Measurements from ENCODE around the gene CFAP97D2. TPM values are rescaled to one million over a fixed set of nuclear protein-coding genes. Genes with fewer than 3 reads are reported as not detected.
"Not testable (repeated sequence)": the region's sequence is repeated elsewhere in the genome, so short reads cannot be mapped to it uniquely, and the experiment has no call there.

The CFAP97D2 gene
- total RNA-seq, 1 donor from 2014 or later, result not detected

- ATAC-seq (ENCODE audit: low read depth) (no peak), DNase-seq (no peak)
- no peaks in the 10 kb centered on the region for H3K36me3 Mint-ChIP-seq (ENCODE audit: low read depth)
- no peak for TF ChIP-seq CTCF (IDR thresholded peaks at IDR 0.05)
- intact Hi-C loops (cut with micrococcal nuclease), result no loop called here
- peaks cover 5% of the 10 kb centered on the region for H3K27me3 Mint-ChIP-seq
- no peak overlapping the region for H3K4me3 Mint-ChIP-seq
- POLR2A ChIA-PET, result interaction anchor here (0.7 kb wide), 1 partner anchor 28 kb away, joined by 3 read pairs; no protein-coding TSS in a partner anchor
- H3K4me1 Mint-ChIP-seq, result peaks cover 46% of the 10 kb centered on the region
- CTCF ChIA-PET, result no interaction called here
- H3K27ac Mint-ChIP-seq, result no peak overlapping the region
- H3K9me3 Mint-ChIP-seq, result no peaks in the 10 kb centered on the region
Measured at GRCh38 chr13:114155320-114155719, 23.7 kb upstream of the CFAP97D2 start.

DNA sequence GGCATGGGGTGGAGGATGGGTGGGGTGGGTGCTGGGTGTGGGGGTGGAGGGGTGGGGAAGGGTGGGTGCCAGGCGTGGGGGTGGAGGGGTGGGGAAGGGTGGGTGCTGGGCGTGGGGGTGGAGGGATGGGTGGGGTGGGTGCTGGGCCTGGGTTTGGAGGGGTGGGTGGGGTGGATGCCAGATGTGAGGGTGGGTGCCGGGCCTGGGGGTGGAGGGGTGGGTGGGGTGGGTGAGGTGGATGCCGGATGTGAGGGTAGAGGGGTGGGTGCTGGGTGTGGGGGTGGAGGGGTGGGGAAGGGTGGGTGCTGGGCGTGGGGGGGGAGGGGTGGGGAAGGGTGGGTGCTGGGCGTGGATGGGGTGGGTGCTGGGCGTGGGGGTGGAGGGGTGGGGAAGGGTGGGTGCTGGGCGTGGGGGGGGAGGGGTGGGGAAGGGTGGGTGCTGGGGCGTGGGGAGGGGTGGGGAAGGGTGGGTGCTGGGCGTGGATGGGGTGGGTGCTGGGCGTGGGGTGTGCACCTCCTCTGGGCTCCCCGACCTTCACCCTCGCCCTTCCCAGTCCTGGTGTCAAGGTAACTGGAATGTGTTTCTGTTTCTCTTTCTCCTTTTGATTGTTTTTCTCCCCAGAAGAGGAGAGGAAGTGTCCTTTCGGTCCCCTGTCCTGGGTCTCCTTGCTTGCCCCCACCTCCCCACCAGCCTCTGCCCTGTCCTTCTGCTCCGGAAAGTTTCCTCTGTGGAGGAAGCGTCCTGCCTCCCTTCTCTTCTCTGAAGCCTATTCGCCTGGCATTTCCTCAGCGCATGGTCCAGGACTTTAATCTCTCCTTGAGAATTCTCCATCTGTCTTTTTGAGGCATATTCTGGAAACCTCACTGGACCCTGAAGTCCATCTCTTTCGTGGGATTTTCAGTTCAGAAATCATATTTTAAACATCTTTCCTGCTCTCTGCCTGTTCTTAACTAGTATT lies 22.9 kb upstream of the CFAP97D2 start:
- intact Hi-C loops (cut with micrococcal nuclease), result no loop called here
- Mint-ChIP-seq H3K4me3 (no peak overlapping the region), H3K4me1 (peaks cover 52% of the 10 kb centered on the region), H3K27ac (peak overlapping the region; percentile 27), H3K36me3 (ENCODE audit: low read depth) (no peaks in the 10 kb centered on the region), H3K27me3 (peaks cover 5% of the 10 kb centered on the region), H3K9me3 (no peaks in the 10 kb centered on the region)
- DNase-seq (no peak), ATAC-seq (ENCODE audit: low read depth) (no peak)
- ChIA-PET CTCF (no interaction called here), POLR2A (no interaction called here)
- TF ChIP-seq CTCF (IDR thresholded peaks at IDR 0.05), result no peak

GRCh38 chr13:114157869-114158495 lies 21.1 kb upstream of the CFAP97D2 start:
- no peak overlapping the region for H3K4me3 Mint-ChIP-seq
- no peaks in the 10 kb centered on the region for H3K9me3 Mint-ChIP-seq
- intact Hi-C loops (cut with micrococcal nuclease), result no loop called here
- no peak for TF ChIP-seq CTCF (IDR thresholded peaks at IDR 0.05)
- DNase-seq, result no peak
- CTCF ChIA-PET, result no interaction called here
- no peak for ATAC-seq (ENCODE audit: low read depth)
- POLR2A ChIA-PET, result no interaction called here
- peaks cover 68% of the 10 kb centered on the region for H3K4me1 Mint-ChIP-seq
- no peak overlapping the region for H3K27ac Mint-ChIP-seq
- no peaks in the 10 kb centered on the region for H3K36me3 Mint-ChIP-seq (ENCODE audit: low read depth)
- peaks cover 6% of the 10 kb centered on the region for H3K27me3 Mint-ChIP-seq

DNA sequence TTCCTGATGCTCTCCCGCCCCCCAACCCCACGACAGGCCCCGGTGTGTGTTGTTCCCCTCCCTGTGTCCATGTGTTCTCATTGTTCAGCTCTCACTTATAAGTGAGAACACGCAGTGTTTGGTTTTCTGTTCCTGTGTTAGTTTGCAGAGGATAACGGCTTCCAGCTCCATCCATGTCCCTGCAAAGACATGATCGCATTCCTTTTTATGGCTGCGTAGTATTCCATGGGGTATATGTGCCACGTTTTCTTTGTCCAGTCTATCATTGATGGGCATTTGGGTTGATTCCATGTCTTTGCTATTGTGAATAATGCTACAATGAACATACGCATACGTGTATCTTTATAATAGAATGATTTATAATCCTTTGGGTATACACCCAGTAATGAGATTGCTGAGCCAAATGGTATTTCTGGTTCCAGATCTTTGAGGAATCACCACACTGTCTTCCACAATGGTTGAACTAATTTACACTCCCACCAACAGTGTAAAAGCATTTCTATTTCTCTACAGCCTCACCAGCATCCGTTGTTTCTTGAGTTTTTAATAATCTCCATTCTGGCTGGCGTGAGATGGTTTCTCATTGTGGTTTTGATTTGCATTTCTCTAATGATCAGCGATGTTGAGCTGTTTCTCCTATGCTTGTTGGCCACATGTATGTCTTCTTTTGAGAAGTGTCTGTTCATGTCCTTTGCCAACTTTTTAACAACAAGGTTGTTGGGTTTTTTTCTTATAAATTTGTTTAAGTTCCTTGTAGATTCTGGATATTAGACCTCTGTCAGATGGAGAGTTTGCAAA lies 20.0 kb upstream of the CFAP97D2 start:
- H3K4me3 Mint-ChIP-seq; intact Hi-C loops (cut with micrococcal nuclease); H3K36me3 Mint-ChIP-seq (ENCODE audit: low read depth); CTCF ChIA-PET; ATAC-seq (ENCODE audit: low read depth); H3K9me3 Mint-ChIP-seq; DNase-seq; POLR2A ChIA-PET; H3K27me3 Mint-ChIP-seq: not testable (repeated sequence)
- peak overlapping the region; percentile 35 for H3K27ac Mint-ChIP-seq
- peaks cover 62% of the 10 kb centered on the region for H3K4me1 Mint-ChIP-seq

GRCh38 chr13:114161028-114161556 lies 18.0 kb upstream of the CFAP97D2 start:
- intact Hi-C loops (cut with micrococcal nuclease), result no loop called here
- Mint-ChIP-seq H3K4me3 (no peak overlapping the region), H3K27me3 (peaks cover 13% of the 10 kb centered on the region), H3K9me3 (no peaks in the 10 kb centered on the region), H3K36me3 (ENCODE audit: low read depth) (no peaks in the 10 kb centered on the region), H3K27ac (no peak overlapping the region), H3K4me1 (peaks cover 56% of the 10 kb centered on the region)
- ChIA-PET CTCF (no interaction called here), POLR2A (interaction anchor here (0.9 to 1.0 kb wide), 2 partner anchors 13 to 14 kb away, joined by 3 read pairs; no protein-coding TSS in a partner anchor)
- ATAC-seq (ENCODE audit: low read depth) (no peak), DNase-seq (no peak)
- no peak for TF ChIP-seq CTCF (IDR thresholded peaks at IDR 0.05)

All from activated B cell treated with CpG ODN at 0.5 μM for 24 hours (primary cell).